ENCODE data around the gene CCDC158. TPM values are rescaled to one million over a fixed set of nuclear protein-coding genes. Genes with fewer than 3 reads are reported as not detected.

The CCDC158 gene
- polyA plus RNA-seq, 1 of the 3 experiments (the other 2 are of a cell fraction) = not detected

- TF ChIP-seq, protein P1, sequence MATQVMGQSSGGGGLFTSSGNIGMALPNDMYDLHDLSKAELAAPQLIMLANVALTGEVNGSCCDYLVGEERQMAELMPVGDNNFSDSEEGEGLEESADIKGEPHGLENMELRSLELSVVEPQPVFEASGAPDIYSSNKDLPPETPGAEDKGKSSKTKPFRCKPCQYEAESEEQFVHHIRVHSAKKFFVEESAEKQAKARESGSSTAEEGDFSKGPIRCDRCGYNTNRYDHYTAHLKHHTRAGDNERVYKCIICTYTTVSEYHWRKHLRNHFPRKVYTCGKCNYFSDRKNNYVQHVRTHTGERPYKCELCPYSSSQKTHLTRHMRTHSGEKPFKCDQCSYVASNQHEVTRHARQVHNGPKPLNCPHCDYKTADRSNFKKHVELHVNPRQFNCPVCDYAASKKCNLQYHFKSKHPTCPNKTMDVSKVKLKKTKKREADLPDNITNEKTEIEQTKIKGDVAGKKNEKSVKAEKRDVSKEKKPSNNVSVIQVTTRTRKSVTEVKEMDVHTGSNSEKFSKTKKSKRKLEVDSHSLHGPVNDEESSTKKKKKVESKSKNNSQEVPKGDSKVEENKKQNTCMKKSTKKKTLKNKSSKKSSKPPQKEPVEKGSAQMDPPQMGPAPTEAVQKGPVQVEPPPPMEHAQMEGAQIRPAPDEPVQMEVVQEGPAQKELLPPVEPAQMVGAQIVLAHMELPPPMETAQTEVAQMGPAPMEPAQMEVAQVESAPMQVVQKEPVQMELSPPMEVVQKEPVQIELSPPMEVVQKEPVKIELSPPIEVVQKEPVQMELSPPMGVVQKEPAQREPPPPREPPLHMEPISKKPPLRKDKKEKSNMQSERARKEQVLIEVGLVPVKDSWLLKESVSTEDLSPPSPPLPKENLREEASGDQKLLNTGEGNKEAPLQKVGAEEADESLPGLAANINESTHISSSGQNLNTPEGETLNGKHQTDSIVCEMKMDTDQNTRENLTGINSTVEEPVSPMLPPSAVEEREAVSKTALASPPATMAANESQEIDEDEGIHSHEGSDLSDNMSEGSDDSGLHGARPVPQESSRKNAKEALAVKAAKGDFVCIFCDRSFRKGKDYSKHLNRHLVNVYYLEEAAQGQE (IDR thresholded peaks at IDR 0.05; ENCODE audit: low read depth, low read length) = no peak
- TF ChIP-seq USF1 (IDR thresholded peaks at IDR 0.05; ENCODE audit: borderline replicate concordance, low read depth) (no peak), ELF1 (IDR thresholded peaks at IDR 0.05) (no peak), SIN3A (IDR thresholded peaks at IDR 0.05; ENCODE audit: borderline replicate concordance, low read depth, low read length) (no peak), MEF2A (IDR thresholded peaks at IDR 0.05; ENCODE audit: borderline replicate concordance, low read depth) (no peak), RXRA (IDR thresholded peaks at IDR 0.05; ENCODE audit: borderline replicate concordance, low read depth) (no peak)
- TF ChIP-seq, protein P2, sequence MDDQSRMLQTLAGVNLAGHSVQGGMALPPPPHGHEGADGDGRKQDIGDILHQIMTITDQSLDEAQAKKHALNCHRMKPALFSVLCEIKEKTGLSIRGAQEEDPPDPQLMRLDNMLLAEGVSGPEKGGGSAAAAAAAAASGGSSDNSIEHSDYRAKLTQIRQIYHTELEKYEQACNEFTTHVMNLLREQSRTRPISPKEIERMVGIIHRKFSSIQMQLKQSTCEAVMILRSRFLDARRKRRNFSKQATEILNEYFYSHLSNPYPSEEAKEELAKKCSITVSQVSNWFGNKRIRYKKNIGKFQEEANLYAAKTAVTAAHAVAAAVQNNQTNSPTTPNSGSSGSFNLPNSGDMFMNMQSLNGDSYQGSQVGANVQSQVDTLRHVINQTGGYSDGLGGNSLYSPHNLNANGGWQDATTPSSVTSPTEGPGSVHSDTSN (IDR thresholded peaks at IDR 0.05) = no peak
Observed at GRCh38 chr4:76270244-76271175, 150.4 kb downstream of the CCDC158 start (continued).

DNA sequence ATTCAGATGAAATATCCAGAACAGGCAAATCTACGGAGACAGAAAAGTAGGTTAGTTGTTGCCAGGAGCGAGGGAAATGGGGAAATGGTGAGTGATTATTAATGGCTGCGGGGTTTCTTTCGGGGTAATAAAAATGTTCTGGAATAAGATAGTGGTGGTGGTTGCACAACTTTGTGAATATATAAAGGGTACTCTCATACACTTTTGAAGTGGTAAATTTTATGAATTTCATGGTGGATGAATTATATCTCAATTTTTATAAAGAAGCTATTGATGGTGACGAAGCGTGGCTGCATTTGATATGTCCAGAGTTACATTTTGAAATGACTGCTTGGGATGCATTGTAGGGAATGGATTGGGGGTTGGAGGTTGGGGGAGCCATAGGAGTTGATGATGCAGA lies 153.1 kb downstream of the CCDC158 start:
- Histone ChIP-seq H3K4me1 (ENCODE audit: control insufficient read depth in 1 of 2, insufficient read depth in 2 of 2, low read depth in 1 of 2, low read length in 1 of 2) (no peaks in the 10 kb centered on the region), H3K4me3 (ENCODE audit: low read depth in 2 of 2, low read length in 1 of 2) (no peak overlapping the region), H4K20me1 (ENCODE audit: insufficient read depth) (no peaks in the 10 kb centered on the region), H3K4me2 (no peak overlapping the region), H3F3A (replicated peaks; ENCODE audit: insufficient read depth) (no peaks in the 10 kb centered on the region), H3K9ac (no peak overlapping the region), H3K79me2 (ENCODE audit: insufficient read depth) (no peaks in the 10 kb centered on the region), H3K27ac (ENCODE audit: low read depth in 2 of 2, low read length in 1 of 2) (no peak overlapping the region), H3K9me2 (no peaks in the 10 kb centered on the region), H3K9me3 (no peaks in the 10 kb centered on the region), H2AFZ (ENCODE audit: low read depth) (no peak overlapping the region), H3K27me3 (ENCODE audit: insufficient read depth) (no peaks in the 10 kb centered on the region; the same call in 1 of the 2 replicates), H3K36me3 (replicated peaks in 1 of 2; ENCODE audit: control insufficient read depth in 1 of 2, insufficient read depth in 2 of 2, low read length in 1 of 2) (no peaks in the 10 kb centered on the region)
- ChIA-PET POLR2A (no interaction called here), CTCF (no interaction called here)
- no peak for DNase-seq
- 86% methylated on average over 6 of the region's 6 CpGs for WGBS (ENCODE audit: low lambda C conversion rate)
- TF ChIP-seq EP300 (IDR thresholded peaks at IDR 0.05; ENCODE audit: borderline replicate concordance in 1 of 2, low read depth in 1 of 2, low read length in 1 of 2) (no peak), RAD21 (IDR thresholded peaks at IDR 0.05; ENCODE audit: low read length) (no peak), MXI1 (IDR thresholded peaks at IDR 0.05; ENCODE audit: low read depth, low read length) (no peak), MEF2A (IDR thresholded peaks at IDR 0.05; ENCODE audit: borderline replicate concordance, low read depth) (no peak), SMC3 (IDR thresholded peaks at IDR 0.05; ENCODE audit: low read depth, low read length) (no peak), NRF1 (IDR thresholded peaks at IDR 0.05; ENCODE audit: low read depth, low read length) (no peak), POLR2AphosphoS5 (IDR thresholded peaks at IDR 0.05; ENCODE audit: low read depth, low read length) (no peak), FOXJ3 (CRISPR knock-in tag; IDR thresholded peaks at IDR 0.05) (no peak), RCOR1 (IDR thresholded peaks at IDR 0.05; ENCODE audit: low read length) (no peak), CHD2 (IDR thresholded peaks at IDR 0.05; ENCODE audit: low read length, partially characterized antibody) (no peak), IRF3 (IDR thresholded peaks at IDR 0.05; ENCODE audit: low read depth, low read length) (no peak), TCF12 (IDR thresholded peaks at IDR 0.05) (no peak), RFX5 (IDR thresholded peaks at IDR 0.05; ENCODE audit: low read length) (no peak), FOSL2 (IDR thresholded peaks at IDR 0.05; ENCODE audit: borderline replicate concordance, low read depth) (no peak)
- TF ChIP-seq, protein P2 (IDR thresholded peaks at IDR 0.05) = no peak
- TF ChIP-seq, protein P3, sequence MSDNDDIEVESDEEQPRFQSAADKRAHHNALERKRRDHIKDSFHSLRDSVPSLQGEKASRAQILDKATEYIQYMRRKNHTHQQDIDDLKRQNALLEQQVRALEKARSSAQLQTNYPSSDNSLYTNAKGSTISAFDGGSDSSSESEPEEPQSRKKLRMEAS (IDR thresholded peaks at IDR 0.05; ENCODE audit: low read depth) = no peak
- TF ChIP-seq, protein P4, sequence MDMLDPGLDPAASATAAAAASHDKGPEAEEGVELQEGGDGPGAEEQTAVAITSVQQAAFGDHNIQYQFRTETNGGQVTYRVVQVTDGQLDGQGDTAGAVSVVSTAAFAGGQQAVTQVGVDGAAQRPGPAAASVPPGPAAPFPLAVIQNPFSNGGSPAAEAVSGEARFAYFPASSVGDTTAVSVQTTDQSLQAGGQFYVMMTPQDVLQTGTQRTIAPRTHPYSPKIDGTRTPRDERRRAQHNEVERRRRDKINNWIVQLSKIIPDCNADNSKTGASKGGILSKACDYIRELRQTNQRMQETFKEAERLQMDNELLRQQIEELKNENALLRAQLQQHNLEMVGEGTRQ (IDR thresholded peaks at IDR 0.05; ENCODE audit: borderline replicate concordance, low read depth, low read length) = no peak
